ENCODE results near the gene GXYLT2. TPM values are rescaled to one million over a fixed set of nuclear protein-coding genes. Genes with fewer than 3 reads are reported as not detected.

Gene GXYLT2
- total RNA-seq, 3 donors from 2014 or later (not counting 1 experiment from before 2014, with no cell fraction given): not detected

DNA sequence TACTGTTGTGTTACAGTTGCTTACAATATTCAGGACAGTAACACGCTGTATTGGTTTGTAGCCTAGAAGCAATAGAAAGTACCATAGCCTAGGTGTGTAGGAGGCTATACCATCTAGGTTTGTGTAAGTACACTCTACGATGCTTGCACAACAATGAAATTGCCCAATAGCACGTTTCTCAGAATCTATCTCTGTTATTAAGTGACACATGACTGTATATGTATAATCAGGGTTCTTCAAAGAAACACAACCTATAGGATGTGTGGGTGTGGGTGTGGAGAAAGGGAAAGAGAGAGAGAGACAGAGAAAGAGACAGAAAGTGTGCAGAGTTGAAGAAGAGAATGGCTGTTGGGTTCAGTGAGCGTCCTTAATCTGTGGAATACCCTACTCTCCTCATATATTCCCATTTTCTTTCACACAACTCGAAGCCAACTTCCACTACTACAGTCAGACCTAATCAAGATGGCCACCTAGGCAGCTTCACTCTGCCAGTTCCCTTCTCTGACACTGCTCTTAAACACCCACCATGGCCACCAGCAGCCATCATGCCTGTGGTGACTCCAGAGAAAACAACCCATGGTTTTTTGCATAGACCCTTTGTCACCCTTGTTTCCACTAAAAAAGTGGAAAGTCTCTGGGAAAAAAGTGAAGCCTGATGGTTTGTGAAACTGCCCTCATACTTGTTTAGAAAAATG is 103.0 kb downstream of the GXYLT2 start:
- Histone ChIP-seq H3K27ac (ENCODE audit: low read length) (no peak overlapping the region), H3K4me3 (ENCODE audit: low read length) (no peak overlapping the region), H3K27me3 (ENCODE audit: control insufficient read depth, insufficient read depth, low read length) (no peaks in the 10 kb centered on the region), H3K4me1 (ENCODE audit: control insufficient read depth, insufficient read depth, low read length) (no peaks in the 10 kb centered on the region), H3K9me3 (ENCODE audit: control insufficient read depth, insufficient read depth, low read length) (no peaks in the 10 kb centered on the region), H3K36me3 (ENCODE audit: control insufficient read depth, insufficient read depth, low read length) (no peaks in the 10 kb centered on the region)
- TF ChIP-seq CTCF (IDR thresholded peaks at IDR 0.05): no peak
- no peak overlapping the region for H3K27ac Mint-ChIP-seq
- no peaks in the 10 kb centered on the region for H3K36me3 Mint-ChIP-seq
- no peaks in the 10 kb centered on the region for H3K27me3 Mint-ChIP-seq (ENCODE audit: low read depth in 2 of 2)
- no peaks in the 10 kb centered on the region for H3K4me1 Mint-ChIP-seq
- ATAC-seq (no peak), DNase-seq (no peak)
- H3K9me3 Mint-ChIP-seq: no peaks in the 10 kb centered on the region
- WGBS (ENCODE audit: insufficient coverage): 86% methylated on average over 3 of the region's 5 CpGs
- no peak overlapping the region for H3K4me3 Mint-ChIP-seq
- intact Hi-C loops (cut with micrococcal nuclease): loop anchor here (10.0 kb wide), 2 partner anchors 64 to 546 kb away; partner anchors contain the start of gene RYBP

DNA sequence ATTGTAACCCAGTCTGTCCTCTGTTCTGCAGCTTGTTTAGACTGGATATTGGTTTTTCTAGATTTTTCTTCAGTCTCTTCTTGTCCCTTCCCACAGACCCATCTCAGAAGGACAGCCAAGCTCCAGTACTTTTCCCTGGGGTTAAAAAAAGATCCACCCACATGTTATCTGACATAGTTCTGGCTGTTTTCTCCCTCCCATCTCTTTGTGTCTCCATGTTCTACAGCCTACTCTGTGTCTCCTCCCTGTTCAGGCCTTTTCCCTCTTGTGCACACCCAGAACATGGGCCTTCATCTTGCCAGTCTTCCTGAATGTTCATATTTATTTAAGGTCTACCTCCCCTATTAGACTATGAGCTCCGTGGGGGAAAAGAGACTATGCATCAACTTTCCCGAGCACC is 103.7 kb downstream of the GXYLT2 start:
- H3K4me3 Mint-ChIP-seq: no peak overlapping the region
- intact Hi-C loops (cut with micrococcal nuclease): loop anchor here (10.0 kb wide), 2 partner anchors 63 to 547 kb away; partner anchors contain the start of gene RYBP
- Histone ChIP-seq H3K4me3 (ENCODE audit: low read length) (no peak overlapping the region), H3K27me3 (ENCODE audit: control insufficient read depth, insufficient read depth, low read length) (no peaks in the 10 kb centered on the region), H3K4me1 (ENCODE audit: control insufficient read depth, insufficient read depth, low read length) (peaks cover 6% of the 10 kb centered on the region), H3K36me3 (ENCODE audit: control insufficient read depth, insufficient read depth, low read length) (no peaks in the 10 kb centered on the region), H3K27ac (ENCODE audit: low read length) (no peak overlapping the region), H3K9me3 (ENCODE audit: control insufficient read depth, insufficient read depth, low read length) (no peaks in the 10 kb centered on the region)
- H3K9me3 Mint-ChIP-seq: no peaks in the 10 kb centered on the region
- H3K36me3 Mint-ChIP-seq: no peaks in the 10 kb centered on the region
- no peak for TF ChIP-seq CTCF (IDR thresholded peaks at IDR 0.05)
- no peaks in the 10 kb centered on the region for H3K27me3 Mint-ChIP-seq (ENCODE audit: low read depth in 2 of 2)
- ATAC-seq: no peak
- no peak for DNase-seq
- WGBS (ENCODE audit: insufficient coverage): 91% methylated on average over 2 of the region's 2 CpGs
- no peak overlapping the region for H3K27ac Mint-ChIP-seq
- H3K4me1 Mint-ChIP-seq: no peaks in the 10 kb centered on the region

DNA sequence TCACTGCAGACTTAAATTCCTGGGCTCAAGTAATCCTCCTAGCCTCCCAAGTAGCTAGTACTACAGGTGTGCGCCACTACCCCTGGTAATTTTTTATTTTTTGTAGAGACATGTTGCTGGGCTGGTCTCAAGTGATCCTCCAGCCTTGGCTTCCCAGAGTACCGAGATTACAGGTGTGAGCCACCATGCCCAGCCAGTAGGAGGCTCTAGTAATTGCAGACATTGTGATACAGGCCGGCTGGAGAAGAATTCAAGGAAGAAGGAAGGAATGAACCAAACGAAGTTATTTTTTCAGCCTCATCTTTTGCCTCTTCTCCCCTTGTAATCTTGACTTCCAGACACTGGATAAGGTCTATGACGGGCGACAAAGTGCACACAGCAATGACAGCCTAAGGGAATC is 105.5 kb downstream of the GXYLT2 start:
- no peaks in the 10 kb centered on the region for H3K36me3 ChIP-seq (ENCODE audit: control insufficient read depth, insufficient read depth, low read length)
- H3K4me3 ChIP-seq (ENCODE audit: low read length): no peak overlapping the region
- ATAC-seq (no peak), DNase-seq (no peak)
- Mint-ChIP-seq H3K36me3 (no peaks in the 10 kb centered on the region), H3K27ac (no peak overlapping the region), H3K4me1 (peaks cover 9 to 10% of the 10 kb centered on the region in 2 donors), H3K27me3 (ENCODE audit: low read depth in 2 of 2) (no peaks in the 10 kb centered on the region), H3K4me3 (no peak overlapping the region), H3K9me3 (no peaks in the 10 kb centered on the region)
- TF ChIP-seq CTCF (IDR thresholded peaks at IDR 0.05): no peak
- H3K27ac ChIP-seq (ENCODE audit: low read length): no peak overlapping the region
- peaks cover 10% of the 10 kb centered on the region for H3K4me1 ChIP-seq (ENCODE audit: control insufficient read depth, insufficient read depth, low read length)
- intact Hi-C loops (cut with micrococcal nuclease): loop anchor here (10.0 kb wide), 2 partner anchors 61 to 549 kb away; partner anchors contain the start of gene RYBP
- no peaks in the 10 kb centered on the region for H3K9me3 ChIP-seq (ENCODE audit: control insufficient read depth, insufficient read depth, low read length)
- WGBS (ENCODE audit: insufficient coverage): 86% methylated on average over 5 of the region's 6 CpGs
- no peaks in the 10 kb centered on the region for H3K27me3 ChIP-seq (ENCODE audit: control insufficient read depth, insufficient read depth, low read length)
